IMR-90 (cell line): Measurements from ENCODE around the gene ANKRD44.

Experiments
- NFE2L2 ChIP-seq: fragments of 150-350 bp; IDR thresholded peaks from 2 replicates; pipeline ENCODE4 v1.6.1; 2016; ENCODE audit warnings: low read depth, mild to moderate bottlenecking, low read length
- TF ChIP-seq, protein P1 (sequence below): fragments of 150-350 bp; IDR thresholded peaks from 2 replicates; pipeline ENCODE4 v1.6.1; 2017; ENCODE audit warnings: mild to moderate bottlenecking, antibody characterized with exemption, low read length, low read depth
- TF ChIP-seq, protein P2 (sequence below): conservative IDR thresholded peaks from 2 replicates; pipeline ENCODE4 v1.5.1; 2012; ENCODE audit warnings: mild to moderate bottlenecking, low read depth, low read length, improper control_type of control experiment

DNA sequence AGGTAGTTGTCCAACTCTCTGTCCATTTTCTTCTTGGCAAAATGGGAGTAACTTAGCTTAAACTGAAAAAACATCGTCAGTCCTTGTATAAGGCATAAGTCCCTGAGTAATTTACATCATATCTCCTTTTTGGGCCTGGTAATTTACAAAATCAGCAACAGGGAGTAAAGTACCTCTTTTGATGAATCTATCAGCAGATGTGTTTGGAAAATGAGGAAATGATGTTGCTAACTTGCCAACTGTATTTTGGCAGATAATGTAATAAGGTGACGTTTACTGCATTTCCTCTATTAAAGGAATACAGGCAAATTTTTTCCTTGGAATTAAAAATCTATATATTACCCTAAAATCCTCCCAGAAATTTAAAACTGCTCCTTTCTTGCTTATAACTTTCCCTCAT, 29.2 kb downstream of the ANKRD44 start:
- TF ChIP-seq, protein P1, sequence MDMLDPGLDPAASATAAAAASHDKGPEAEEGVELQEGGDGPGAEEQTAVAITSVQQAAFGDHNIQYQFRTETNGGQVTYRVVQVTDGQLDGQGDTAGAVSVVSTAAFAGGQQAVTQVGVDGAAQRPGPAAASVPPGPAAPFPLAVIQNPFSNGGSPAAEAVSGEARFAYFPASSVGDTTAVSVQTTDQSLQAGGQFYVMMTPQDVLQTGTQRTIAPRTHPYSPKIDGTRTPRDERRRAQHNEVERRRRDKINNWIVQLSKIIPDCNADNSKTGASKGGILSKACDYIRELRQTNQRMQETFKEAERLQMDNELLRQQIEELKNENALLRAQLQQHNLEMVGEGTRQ: no peak
- TF ChIP-seq, protein P2, sequence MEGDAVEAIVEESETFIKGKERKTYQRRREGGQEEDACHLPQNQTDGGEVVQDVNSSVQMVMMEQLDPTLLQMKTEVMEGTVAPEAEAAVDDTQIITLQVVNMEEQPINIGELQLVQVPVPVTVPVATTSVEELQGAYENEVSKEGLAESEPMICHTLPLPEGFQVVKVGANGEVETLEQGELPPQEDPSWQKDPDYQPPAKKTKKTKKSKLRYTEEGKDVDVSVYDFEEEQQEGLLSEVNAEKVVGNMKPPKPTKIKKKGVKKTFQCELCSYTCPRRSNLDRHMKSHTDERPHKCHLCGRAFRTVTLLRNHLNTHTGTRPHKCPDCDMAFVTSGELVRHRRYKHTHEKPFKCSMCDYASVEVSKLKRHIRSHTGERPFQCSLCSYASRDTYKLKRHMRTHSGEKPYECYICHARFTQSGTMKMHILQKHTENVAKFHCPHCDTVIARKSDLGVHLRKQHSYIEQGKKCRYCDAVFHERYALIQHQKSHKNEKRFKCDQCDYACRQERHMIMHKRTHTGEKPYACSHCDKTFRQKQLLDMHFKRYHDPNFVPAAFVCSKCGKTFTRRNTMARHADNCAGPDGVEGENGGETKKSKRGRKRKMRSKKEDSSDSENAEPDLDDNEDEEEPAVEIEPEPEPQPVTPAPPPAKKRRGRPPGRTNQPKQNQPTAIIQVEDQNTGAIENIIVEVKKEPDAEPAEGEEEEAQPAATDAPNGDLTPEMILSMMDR: no peak
- TF ChIP-seq NFE2L2: no peak
